Head of caudate nucleus (tissue), 42 donors: ENCODE measurements around the gene MDH1.
"Not testable (repeated sequence)": the region's sequence is repeated elsewhere in the genome, so short reads cannot be mapped to it uniquely, and the experiment has no call there.

Source experiments
- DNase-seq, 42 donors: peaks; one replicate each; pipeline versions ENCODE4 v3.0.0 to v3.0.0-alpha.2; 2020 to 2021; ENCODE audit warnings: mixed read lengths in 7 of 42
- intact Hi-C: fragments of 100-400 bp; cut with DNase I; formaldehyde crosslinking; loops from one replicate; pipeline ENCODE4 v1.15.0; 2022

MDH1 gene

DNA sequence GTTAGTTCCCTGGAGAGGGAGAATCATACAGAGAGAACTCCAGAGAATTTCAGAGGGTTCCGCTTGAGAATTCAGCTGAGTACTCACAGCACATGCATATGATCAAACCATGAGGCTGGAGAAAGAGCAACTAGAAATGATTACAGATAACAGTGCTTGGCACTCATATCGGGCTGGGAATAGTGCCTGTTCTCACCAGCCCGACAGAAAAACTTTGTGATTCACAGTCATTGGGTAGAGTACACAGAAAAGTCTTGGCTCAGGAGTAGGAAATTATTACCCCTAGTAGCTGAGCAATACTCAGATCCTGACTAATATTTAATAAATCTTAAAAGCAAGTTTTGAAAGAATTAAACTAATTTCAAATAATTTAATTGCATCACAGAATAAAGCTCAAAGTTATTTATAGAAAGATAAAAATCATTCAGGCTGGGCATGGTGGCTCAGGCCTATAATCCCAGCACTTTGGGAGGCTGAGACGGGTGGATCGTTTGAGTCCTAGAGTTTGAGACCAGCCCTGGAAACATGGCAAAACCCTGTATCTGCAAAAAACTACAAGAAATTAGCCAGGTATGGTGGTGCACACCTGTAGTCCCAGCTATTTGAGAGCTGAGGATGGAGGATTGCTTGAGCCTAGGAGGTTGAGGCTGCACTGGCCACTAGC lies 7.3 kb upstream of the MDH1 start:
- intact Hi-C loops: no loop called here
- DNase-seq: peak in 11 of 42 donors; percentile 8 to 52 (median 18)

GRCh38 chr2:63582873-63583272 lies 5.9 kb upstream of the MDH1 start:
- no peak for DNase-seq
- intact Hi-C loops: no loop called here

DNA sequence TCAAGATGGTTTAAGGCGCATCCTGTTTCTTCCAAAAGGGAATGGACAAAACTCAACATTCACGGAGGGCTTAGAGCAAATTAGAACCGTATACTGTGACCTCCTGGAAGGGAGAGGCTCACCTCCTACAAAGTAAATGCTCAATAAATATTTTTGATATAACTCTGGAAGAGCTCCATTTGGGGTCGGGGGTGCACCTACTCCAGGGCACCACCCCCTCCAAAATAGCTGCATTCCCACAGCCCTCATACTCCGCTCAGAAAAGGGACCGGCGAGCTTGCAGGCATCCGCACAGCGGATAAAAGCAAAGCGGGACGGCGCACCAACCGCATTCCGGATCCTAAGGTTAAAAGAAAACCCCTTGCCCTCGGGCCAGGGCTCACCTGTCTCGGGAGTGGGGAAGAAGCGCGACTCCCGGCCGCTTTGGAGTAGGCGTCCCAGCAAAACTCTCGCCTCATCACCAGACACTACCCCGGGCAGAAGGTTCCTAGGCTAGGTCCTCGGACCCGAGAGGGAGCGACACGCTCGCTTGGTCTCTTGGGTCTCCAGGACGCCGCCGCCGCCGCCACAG lies 864 bp upstream of the MDH1 start:
- intact Hi-C loops: loop anchor here (5.0 kb wide), 1 partner anchor 254 kb away; the partner anchor contains the start of gene UGP2
- peak in 1 of 42 donors; percentile 3 for DNase-seq

DNA sequence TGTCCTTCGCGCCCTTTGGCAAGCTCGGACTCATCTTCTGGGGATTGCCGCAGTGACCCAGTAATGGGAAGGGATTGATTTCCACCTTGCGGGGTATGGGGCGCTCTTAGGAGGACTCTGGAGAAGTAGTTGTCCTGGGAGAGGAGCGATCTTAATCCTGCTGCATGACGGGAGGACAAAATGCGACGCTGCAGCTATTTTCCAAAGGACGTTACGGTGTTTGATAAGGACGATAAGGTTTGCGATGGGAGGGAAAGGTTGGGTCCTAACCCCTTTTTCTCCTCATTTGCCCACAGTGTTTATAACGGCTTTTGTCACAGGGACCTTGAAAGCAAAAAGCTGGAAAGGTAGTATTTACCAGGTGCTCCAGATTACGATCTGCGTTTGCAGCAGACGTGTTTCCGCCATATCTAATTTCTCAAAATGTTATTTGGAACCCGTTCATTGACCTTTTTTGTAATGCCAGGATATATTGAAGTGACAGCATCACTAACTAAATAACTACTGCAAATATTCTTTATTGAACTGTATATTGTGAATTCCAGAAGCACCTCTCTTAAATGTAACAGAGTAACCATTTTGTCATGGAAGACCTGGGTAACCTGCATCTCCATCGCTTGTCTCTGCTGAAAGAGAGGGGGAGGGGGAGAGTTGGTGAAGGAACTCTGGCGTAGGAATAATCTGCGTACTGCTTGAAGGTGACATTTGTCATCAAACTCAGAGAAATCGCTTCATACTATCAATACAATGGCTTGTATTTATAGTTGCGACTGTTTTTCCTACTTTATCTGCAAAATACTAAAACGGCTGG lies 590 bp downstream of the MDH1 start:
- intact Hi-C loops: loop anchor here (5.0 kb wide), 1 partner anchor 253 kb away; the partner anchor contains the start of gene UGP2
- DNase-seq: peak in 20 of 42 donors; percentile 8 to 73 (median 28)

DNA sequence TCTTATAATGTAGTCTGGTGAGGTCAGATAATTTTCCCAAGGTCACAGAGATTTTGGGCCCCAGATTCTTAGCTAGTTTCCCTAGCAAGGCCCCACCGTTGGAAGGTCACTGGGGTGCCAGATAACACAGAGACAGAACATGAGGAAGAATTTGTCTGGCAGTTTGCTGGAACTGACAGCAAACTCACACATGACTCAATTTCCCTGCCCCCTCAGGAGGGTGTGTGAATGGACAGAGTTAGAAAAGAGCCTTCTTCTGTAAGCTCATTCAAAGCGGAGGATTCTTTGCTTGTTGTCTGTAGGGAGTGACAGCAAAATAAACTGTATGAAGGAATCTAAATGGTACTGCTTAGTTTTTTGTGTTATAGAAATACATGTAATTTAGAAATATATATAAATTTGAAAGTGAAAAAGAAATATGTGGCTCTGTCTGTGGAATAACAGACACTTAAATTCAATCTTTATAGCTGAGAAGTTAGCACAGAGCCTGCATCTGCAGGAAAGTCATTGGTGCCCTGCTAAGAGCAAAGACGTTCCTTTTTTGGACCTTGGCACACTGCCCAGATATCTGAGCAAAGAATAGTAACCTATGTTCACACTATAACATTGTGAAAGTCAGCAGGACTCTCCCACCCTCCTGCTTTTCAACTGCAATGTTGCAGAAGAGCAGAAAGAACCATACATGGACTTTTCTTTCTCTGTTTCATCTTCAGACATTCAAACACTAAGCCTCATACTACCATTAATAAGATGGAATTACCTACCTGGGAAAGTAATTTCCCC lies 2.1 kb downstream of the MDH1 start:
- intact Hi-C loops: no loop called here
- peak in 27 of 42 donors; percentile 25 to 80 (median 42) for DNase-seq

DNA sequence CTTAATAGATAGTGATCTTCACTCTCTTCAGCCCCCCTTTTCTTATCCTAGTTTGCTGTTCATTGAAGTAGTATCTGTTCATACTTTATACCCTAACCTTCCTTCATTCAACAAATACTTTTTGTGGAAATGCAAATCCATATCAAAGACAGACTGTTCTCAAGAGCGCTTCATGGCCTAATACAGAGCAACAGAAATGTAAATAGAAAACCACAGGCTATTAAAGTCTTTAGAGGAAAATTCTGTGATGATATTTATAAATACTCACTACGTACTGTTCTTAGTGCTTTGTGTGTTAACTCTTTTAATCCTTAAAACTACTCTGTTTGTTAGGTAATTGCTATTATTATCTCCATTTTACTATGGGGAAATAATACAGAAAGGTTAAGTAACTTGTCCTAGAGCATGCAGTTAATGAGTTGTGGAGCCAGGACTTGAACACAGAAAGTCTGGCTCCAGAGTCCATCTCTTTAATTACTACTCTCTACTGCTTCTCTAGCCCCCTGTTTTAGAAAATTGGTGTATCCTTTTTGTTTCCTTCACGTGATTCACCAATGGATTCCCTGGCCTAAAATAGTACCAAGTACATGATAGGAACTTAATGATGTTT lies 2.9 kb downstream of the MDH1 start:
- intact Hi-C loops: no loop called here
- DNase-seq: no peak

DNA sequence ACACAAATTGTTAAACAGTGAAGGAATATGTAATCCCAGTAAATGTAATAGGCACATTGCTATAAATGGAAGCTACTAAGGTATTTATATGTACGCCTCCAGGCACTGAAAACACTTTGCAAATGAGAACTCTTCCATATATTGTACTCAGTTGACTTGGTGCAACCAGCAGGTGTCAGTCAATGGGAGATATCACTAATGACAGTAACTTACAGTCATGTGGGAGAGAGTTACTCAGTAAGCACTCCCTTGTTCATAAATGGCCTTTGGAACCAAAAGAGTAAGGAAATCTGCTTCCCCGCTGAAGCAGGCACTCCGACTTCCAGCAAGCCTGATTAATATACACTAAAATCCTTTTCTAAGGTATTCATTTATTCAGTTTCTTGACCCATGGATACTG lies 5.9 kb downstream of the MDH1 start:
- intact Hi-C loops: no loop called here
- DNase-seq: no peak

GRCh38 chr2:63596401-63596883 lies 7.7 kb downstream of the MDH1 start:
- intact Hi-C loops: no loop called here
- no peak for DNase-seq

GRCh38 chr2:63598981-63599380 lies 10.2 kb downstream of the MDH1 start:
- intact Hi-C loops: no loop called here
- DNase-seq: no peak

- intact Hi-C loops: no loop called here
- no peak for DNase-seq
Observed at GRCh38 chr2:63600881-63601460, 12.2 kb downstream of the MDH1 start.

GRCh38 chr2:63604666-63605065 lies 15.9 kb downstream of the MDH1 start:
- DNase-seq: no peak
- intact Hi-C loops: no loop called here

DNA sequence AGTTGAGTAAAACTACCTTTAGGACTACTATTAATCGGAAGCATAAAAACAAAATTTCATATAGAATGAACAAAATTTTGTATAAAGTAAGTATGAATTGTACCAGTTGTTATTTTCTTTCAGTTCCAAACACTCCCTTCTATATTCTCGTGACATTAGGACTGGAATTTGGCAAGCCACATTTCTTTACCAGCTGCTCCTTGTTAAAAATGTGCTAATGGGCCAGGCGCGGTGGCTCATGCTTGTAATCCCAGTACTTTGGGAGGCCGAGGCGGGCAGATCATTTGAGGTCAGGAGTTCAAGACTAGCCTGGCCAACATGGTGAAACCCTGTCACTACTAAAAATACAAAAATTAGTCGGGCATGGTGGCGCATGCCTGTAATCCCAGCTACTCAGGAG lies 20.1 kb downstream of the MDH1 start:
- DNase-seq, intact Hi-C loops: not testable (repeated sequence)

GRCh38 chr2:63610525-63610924 lies 21.8 kb downstream of the MDH1 start:
- intact Hi-C loops: no loop called here

DNA sequence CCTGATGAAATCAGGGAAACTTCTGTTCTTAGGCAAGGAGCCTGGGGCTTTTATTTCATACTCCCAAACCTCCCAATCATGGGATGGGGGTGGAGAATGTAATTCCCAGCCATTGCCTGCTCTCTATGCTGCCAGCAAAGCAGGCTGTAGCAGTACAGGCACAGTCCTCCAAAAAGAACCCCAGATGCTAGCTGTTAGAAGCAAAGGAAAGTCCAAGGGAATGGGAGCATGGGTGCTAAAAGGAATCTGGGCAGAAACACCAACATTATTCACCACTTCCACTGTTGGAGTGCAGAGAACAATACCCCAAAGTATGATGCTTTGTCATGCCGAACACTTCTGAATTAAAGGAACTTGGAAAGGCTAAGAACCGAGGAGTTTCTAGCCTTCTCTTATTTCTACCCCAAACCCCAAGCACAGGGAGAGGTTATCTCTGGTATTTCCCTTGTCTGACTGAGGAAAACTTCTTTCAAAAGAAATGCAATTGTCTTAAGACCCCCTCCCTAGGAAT lies 24.7 kb downstream of the MDH1 start:
- intact Hi-C loops: no loop called here
- no peak for DNase-seq

More at GRCh38 chr2:63610525-63610924, 21.8 kb downstream of the MDH1 start:
- DNase-seq: no peak

GRCh38 chr2:63614448-63614968 lies 25.7 kb downstream of the MDH1 start:
- intact Hi-C loops: no loop called here
- no peak for DNase-seq

- intact Hi-C loops: no loop called here
- no peak for DNase-seq
Observed at GRCh38 chr2:63614983-63615945, 26.5 kb downstream of the MDH1 start.

DNA sequence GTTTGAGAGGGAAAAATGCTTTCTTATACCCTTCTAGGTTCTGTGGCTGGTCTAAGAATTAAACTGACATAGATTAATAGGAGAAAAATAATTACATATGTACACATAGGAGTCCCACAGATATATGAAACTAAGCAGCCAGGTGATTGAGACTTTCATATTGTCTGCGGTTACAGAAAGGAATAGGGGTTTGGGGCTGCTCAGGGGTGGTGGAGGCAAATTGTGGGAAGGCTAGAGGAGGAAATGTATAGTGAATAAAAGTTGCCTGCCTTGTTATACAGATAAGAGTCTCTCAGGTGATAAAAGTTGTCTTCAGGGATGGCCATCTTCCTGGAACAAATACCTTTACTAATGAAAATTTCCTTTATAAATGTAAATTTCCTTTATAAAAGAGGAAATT lies 28.6 kb downstream of the MDH1 start:
- DNase-seq: no peak
- intact Hi-C loops: no loop called here
